Astrocyte of the cerebellum (primary cell): Measurements from ENCODE around the gene NTSR2.

Source experiments
- DNase-seq: peaks from one replicate; pipeline ENCODE4 v3.0.0-alpha.2; 2011; ENCODE audit warnings: low read depth
- H3K4me3 ChIP-seq: 2 replicates; pipeline ENCODE4 v1.5.1; 2011; ENCODE audit warnings: mild to moderate bottlenecking, low read depth, low read length, moderate library complexity
- CTCF ChIP-seq: IDR thresholded peaks from 2 replicates; pipeline ENCODE4 v1.5.1; 2012; ENCODE audit warnings: low read length, low read depth, moderate library complexity, mild to moderate bottlenecking; ENCODE audit errors: missing control alignments
- in situ Hi-C: cut with HindIII; loops from 2 replicates; pipeline ENCODE4 v1.10.0; 2017; ENCODE audit warnings: low sequenced_read_pairs

NTSR2 gene

GRCh38 chr2:11659851-11660250 lies 10.1 kb downstream of the NTSR2 start:
- no peak for TF ChIP-seq CTCF
- no peak overlapping the region for H3K4me3 ChIP-seq
- in situ Hi-C loops = no loop called here
- no peak for DNase-seq

- DNase-seq = no peak
- in situ Hi-C loops = no loop called here
- TF ChIP-seq CTCF = no peak
- no peak overlapping the region for H3K4me3 ChIP-seq
Measured at GRCh38 chr2:11659115-11659475, 10.9 kb downstream of the NTSR2 start.

GRCh38 chr2:11658208-11659114 lies 11.5 kb downstream of the NTSR2 start:
- in situ Hi-C loops = no loop called here
- TF ChIP-seq CTCF = no peak

GRCh38 chr2:11657646-11658045 lies 12.3 kb downstream of the NTSR2 start:
- DNase-seq = no peak
- in situ Hi-C loops = no loop called here
- H3K4me3 ChIP-seq = no peak overlapping the region
- TF ChIP-seq CTCF = no peak

More at GRCh38 chr2:11658208-11659114, 11.5 kb downstream of the NTSR2 start:
- H3K4me3 ChIP-seq = no peak overlapping the region
- DNase-seq = no peak

- H3K4me3 ChIP-seq = no peak overlapping the region
- no peak for DNase-seq
- in situ Hi-C loops = no loop called here
- no peak for TF ChIP-seq CTCF
Measured at GRCh38 chr2:11657195-11657594, 12.8 kb downstream of the NTSR2 start.

GRCh38 chr2:11656671-11657101 lies 13.3 kb downstream of the NTSR2 start:
- in situ Hi-C loops = no loop called here
- DNase-seq = no peak
- no peak overlapping the region for H3K4me3 ChIP-seq
- TF ChIP-seq CTCF = no peak
